GM12878 (cell line): Measurements from ENCODE around the gene SPIRE2. TPM values are rescaled to one million over a fixed set of nuclear protein-coding genes. Genes with fewer than 3 reads are reported as not detected.
A peak's percentile ranks its signal among the peaks of the same experiment; 100 is the strongest.

Source experiments
- ATAC-seq: fragments of 200-7000 bp; cut with Tn5 transposase; 3 replicates; pipeline ENCODE4 v1.9.1; 2020; ENCODE audit warnings: mild to moderate bottlenecking, moderate library complexity
- BruUV-seq: library from RNA; stranded (reverse); fragments of 400-500 nt; replicated peaks from 2 replicates; lab custom pipeline; 2021; lab: Mats Ljungman, UMichigan
- CTCF ChIA-PET: fragments of 300-600 bp; sonication (Branson Sonifier 250); formaldehyde crosslinking; extraction: SDS; loops from one replicate; lab custom pipeline; 2021; ENCODE audit warnings: inconsistent platforms; lab: Yijun Ruan, JAX
- POLR2A ChIA-PET: fragments of 350-600 bp; formaldehyde crosslinking; extraction: SDS; loops from one replicate; lab custom pipeline; 2021; ENCODE audit warnings: inconsistent platforms; lab: Charles Lee
- RAD21 ChIA-PET: fragments of 300-600 bp; sonication (Branson Sonifier 250); formaldehyde crosslinking; loops from one replicate; lab custom pipeline; 2023; ENCODE audit warnings: antibody characterized with exemption; ENCODE audit not compliant: unreplicated experiment; lab: Charles Lee
- SMC1A ChIA-PET: fragments of 300-600 bp; sonication (Branson Sonifier 250); formaldehyde crosslinking; loops from one replicate; lab custom pipeline; 2023; ENCODE audit not compliant: unreplicated experiment, uncharacterized antibody; lab: Charles Lee
- DNase-seq: peaks from one replicate; pipeline ENCODE4 v3.0.0-alpha.2; 2011; ENCODE audit warnings: low read depth, low spot score
- FAIRE-seq: peaks from 3 replicates; lab custom pipeline; 2011; peaks lifted over from hg19 to GRCh38; lab: Jason Lieb, UNC
- H2AFZ ChIP-seq: 2 replicates; pipeline ENCODE4 v1.6.0; 2011; ENCODE audit warnings: low read depth, low read length, control low read depth; ENCODE audit not compliant: control insufficient read depth
- H3K27ac ChIP-seq: 2 replicates; pipeline ENCODE4 v1.5.1; 2011; ENCODE audit warnings: control low read depth; ENCODE audit not compliant: control insufficient read depth, insufficient read depth
- H3K27me3 ChIP-seq, 2 experiments: replicated peaks in 1 of 2; 2 replicates each; pipeline versions ENCODE4 v1.6.0 to v1.6.1; 2011; ENCODE audit warnings: low read length in 1 of 2; ENCODE audit not compliant: control insufficient read depth in 2 of 2, insufficient read depth in 2 of 2
- H3K36me3 ChIP-seq, 2 experiments: 2 replicates each; pipeline ENCODE4 v1.5.1; 2011; ENCODE audit warnings: low read length in 1 of 2; ENCODE audit not compliant: control insufficient read depth in 2 of 2, insufficient read depth in 2 of 2
- H3K4me1 ChIP-seq: 2 replicates; pipeline ENCODE4 v1.6.1; 2011; ENCODE audit warnings: mild to moderate bottlenecking, low read length, moderate library complexity, mixed read lengths; ENCODE audit not compliant: control insufficient read depth, insufficient read depth
- H3K4me2 ChIP-seq: 2 replicates; pipeline ENCODE4 v1.6.0; 2011; ENCODE audit warnings: control low read depth; ENCODE audit not compliant: control insufficient read depth, insufficient read depth
- H3K4me3 ChIP-seq: fragments of 200-600 bp; sonication (generic); 2 replicates; pipeline ENCODE4 v1.5.1; 2016
- H3K79me2 ChIP-seq: 2 replicates; pipeline ENCODE4 v1.6.0; 2011; ENCODE audit warnings: low read length; ENCODE audit not compliant: control insufficient read depth, insufficient read depth
- H3K9ac ChIP-seq: 2 replicates; pipeline ENCODE4 v1.8.0; 2011; ENCODE audit warnings: low read length, control low read depth, mixed read lengths; ENCODE audit not compliant: control insufficient read depth, insufficient read depth
- H3K9me3 ChIP-seq: replicated peaks from 3 replicates; pipeline ENCODE4 v1.5.1; 2011; ENCODE audit warnings: mild to moderate bottlenecking, low read length; ENCODE audit not compliant: control insufficient read depth, insufficient read depth
- H4K20me1 ChIP-seq: 2 replicates; pipeline ENCODE4 v1.6.0; 2011; ENCODE audit not compliant: control insufficient read depth, insufficient read depth
- EGR1 ChIP-seq, 2 experiments: IDR thresholded peaks; 1 replicate in 1 of 2; 2 replicates in 1 of 2; pipeline ENCODE4 v1.6.1; 2011 to 2012; ENCODE audit warnings: low read depth in 2 of 2, low read length in 2 of 2, borderline replicate concordance in 1 of 2, mild to moderate bottlenecking in 1 of 2, moderate library complexity in 1 of 2
- IKZF1 ChIP-seq: fragments of 450-650 bp; conservative IDR thresholded peaks from 2 replicates; pipeline ENCODE4 v1.6.1; 2017; ENCODE audit warnings: antibody characterized with exemption, mild to moderate bottlenecking
- POLR2A ChIP-seq: IDR thresholded peaks from 2 replicates; pipeline ENCODE4 v1.6.1; 2011; ENCODE audit warnings: low read depth, mild to moderate bottlenecking, low read length
- POLR2AphosphoS2 ChIP-seq: IDR thresholded peaks from 2 replicates; pipeline ENCODE4 v1.6.1; 2011; ENCODE audit warnings: low read depth, mild to moderate bottlenecking, low read length, improper control_type of control experiment, moderate library complexity
- RUNX3 ChIP-seq: IDR thresholded peaks from 2 replicates; pipeline ENCODE4 v1.6.1; 2012; ENCODE audit warnings: low read length, inconsistent platforms
- YBX1 ChIP-seq: fragments of 450-650 bp; IDR thresholded peaks from 2 replicates; pipeline ENCODE4 v1.6.1; 2016; ENCODE audit warnings: antibody characterized with exemption
- WGBS: methylation state at CpG from one replicate; pipeline ENCODE4 v1.1.6; 2016; ENCODE audit warnings: low lambda C conversion rate; ENCODE audit not compliant: insufficient replicate concordance, insufficient coverage; ENCODE audit errors: missing lambda C conversion rate; 5-methylcytosine and 5-hydroxymethylcytosine counted together
- in situ Hi-C: fragments of 300-500 bp; cut with MboI; formaldehyde crosslinking; loops from 9 replicates; pipeline ENCODE4 v1.14.3; 2018; ENCODE audit warnings: mixed read lengths
- intact Hi-C: fragments of 100-400 bp; cut with micrococcal nuclease; formaldehyde crosslinking; loops from one replicate; pipeline ENCODE4 v1.14.2; 2022; ENCODE audit not compliant: unreplicated experiment
- polyA plus RNA-seq, 11 experiments: library from polyadenylated mRNA; depleted of rRNA in 4 of 11; unstranded in 6 of 11; stranded (reverse) in 5 of 11; fragments of >200 nt; fragmentation: Nextera tagmentation in 4 of 11; fragmentation: Illumina TruSeq in 1 of 11; extraction: Ambion mirVana in 4 of 11; extraction: Trizol in 1 of 11; gene quantifications; 1 replicate in 1 of 11; 2 replicates in 10 of 11; pipeline versions ENCODE4 v1.2.1 to v1.2.3, GENCODE V29; 2011 to 2016; ENCODE audit warnings: inconsistent platforms in 2 of 11, missing spikeins in 2 of 11, low read depth in 1 of 11
- total RNA-seq, 4 experiments: library from RNA; depleted of rRNA in 3 of 4; stranded (reverse); fragments of >200 nt in 3 of 4; fragmentation: Illumina TruSeq in 1 of 4; extraction: Trizol in 1 of 4; gene quantifications; 2 replicates each; pipeline versions ENCODE4 v1.2.1 to v1.2.3, GENCODE V29; 2013 to 2021
- TF ChIP-seq, protein P1 (sequence below): IDR thresholded peaks from 2 replicates; pipeline ENCODE4 v1.6.1; 2012; ENCODE audit warnings: mild to moderate bottlenecking, low read depth, low read length
- TF ChIP-seq, protein P2 (sequence below): fragments of 450-650 bp; IDR thresholded peaks from 2 replicates; pipeline ENCODE4 v1.6.1; 2014; ENCODE audit warnings: mild to moderate bottlenecking

SPIRE2 gene
- total and polyA plus RNA-seq, 10 of the 15 experiments (the other 5 are each of a cell fraction or from before 2014, with no cell fraction given): 0.03 to 0.64 (median 0.27) TPM; not detected in 1

DNA sequence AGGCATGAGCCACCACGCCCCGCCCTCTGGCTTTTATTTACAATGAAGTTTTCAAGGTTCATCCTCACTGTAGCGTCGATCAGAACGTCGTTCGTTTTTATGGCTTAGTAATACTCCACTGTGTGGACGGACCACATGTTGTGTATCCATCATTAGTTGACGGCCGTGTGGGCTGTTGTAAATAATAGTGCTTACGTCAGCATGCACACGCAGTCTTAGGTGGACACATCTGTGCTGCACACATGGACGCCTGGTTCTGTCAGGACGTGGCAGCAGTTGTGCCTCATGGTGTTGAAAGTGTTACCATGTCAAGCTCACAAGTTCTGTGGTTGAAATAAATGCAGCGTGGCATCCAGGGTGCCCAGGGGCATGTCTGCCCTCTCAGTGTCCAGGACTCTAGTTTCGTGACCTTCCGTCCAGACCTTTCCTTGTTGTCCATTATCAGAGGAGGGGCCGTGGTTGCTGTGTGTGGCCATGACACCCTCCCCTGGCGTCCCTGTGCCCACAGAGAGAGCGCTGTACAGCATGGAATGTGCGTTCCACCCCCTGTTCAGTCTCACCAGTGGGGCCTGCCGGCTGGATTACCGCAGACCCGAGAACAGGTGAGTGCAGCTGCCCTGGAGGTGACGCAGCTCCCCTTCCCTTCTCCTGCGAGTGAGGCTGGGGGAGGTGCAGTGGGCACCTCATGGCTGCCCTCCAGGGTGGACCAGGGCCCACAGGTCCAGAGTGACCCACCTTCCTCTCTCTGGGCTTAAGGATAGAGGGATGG is 67.4 kb downstream of the SPIRE2 start:
- POLR2A ChIA-PET: no interaction called here
- in situ Hi-C loops (no loop called here), intact Hi-C loops (no loop called here)
- Histone ChIP-seq H3K4me1 (no peaks in the 10 kb centered on the region), H2AFZ (no peak overlapping the region), H3K9me3 (no peaks in the 10 kb centered on the region), H3K4me2 (no peak overlapping the region), H3K9ac (no peak overlapping the region), H3K79me2 (no peaks in the 10 kb centered on the region), H3K4me3 (no peak overlapping the region), H3K36me3 (peaks cover 39 to 54% of the 10 kb centered on the region in 2 experiments; a peak in 3 of 4 replicates), H4K20me1 (no peaks in the 10 kb centered on the region), H3K27ac (no peak overlapping the region), H3K27me3 (no peaks in the 10 kb centered on the region)
- peak; percentile 69 for TF ChIP-seq POLR2A
- no peak for TF ChIP-seq RUNX3
- DNase-seq (no peak), ATAC-seq (no peak), FAIRE-seq (no peak)
- no TSS peak for BruUV-seq
- RAD21 ChIA-PET: no interaction called here
- SMC1A ChIA-PET: no interaction called here
- 96% methylated on average over 26 of the region's 26 CpGs for WGBS
- CTCF ChIA-PET: no interaction called here

DNA sequence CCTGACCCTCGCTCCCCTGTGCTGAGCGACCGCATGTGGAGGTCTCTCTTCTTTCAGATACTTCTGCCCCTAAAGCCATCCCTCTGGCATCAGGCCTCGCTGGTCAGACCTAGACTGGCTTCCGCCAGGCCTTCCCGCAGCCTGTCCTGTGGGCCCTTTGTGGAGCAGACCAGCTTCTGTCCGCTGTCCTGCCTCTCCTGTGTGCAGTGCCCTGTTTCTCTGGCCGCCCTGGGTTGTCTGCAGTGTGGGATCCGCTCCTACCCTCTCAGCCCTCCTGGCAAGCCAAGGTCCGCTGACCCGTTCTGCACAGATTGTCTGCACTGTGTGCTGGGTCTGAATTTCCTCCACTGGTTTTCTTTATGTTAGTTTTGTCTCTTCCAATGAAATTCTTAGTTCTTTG is 68.9 kb downstream of the SPIRE2 start:
- H3K4me3 ChIP-seq: no peak overlapping the region
- SMC1A ChIA-PET: no interaction called here
- H3K27me3 ChIP-seq: no peaks in the 10 kb centered on the region
- no peak for FAIRE-seq
- no peaks in the 10 kb centered on the region for H3K79me2 ChIP-seq
- H3K9ac ChIP-seq: no peak overlapping the region
- RAD21 ChIA-PET: no interaction called here
- peaks cover 29 to 47% of the 10 kb centered on the region in 2 experiments; a peak in 3 of 4 replicates for H3K36me3 ChIP-seq
- 94% methylated on average over 11 of the region's 11 CpGs for WGBS
- no peak for DNase-seq
- no peaks in the 10 kb centered on the region for H3K4me1 ChIP-seq
- no peaks in the 10 kb centered on the region for H3K9me3 ChIP-seq
- TF ChIP-seq YBX1 (no peak), POLR2AphosphoS2 (no peak), IKZF1 (no peak), EGR1 (IDR thresholded peaks at IDR 0.05; ENCODE audit: borderline replicate concordance in 1 of 2, low read depth in 2 of 2, low read length in 2 of 2) (no peak)
- TF ChIP-seq, protein P1, sequence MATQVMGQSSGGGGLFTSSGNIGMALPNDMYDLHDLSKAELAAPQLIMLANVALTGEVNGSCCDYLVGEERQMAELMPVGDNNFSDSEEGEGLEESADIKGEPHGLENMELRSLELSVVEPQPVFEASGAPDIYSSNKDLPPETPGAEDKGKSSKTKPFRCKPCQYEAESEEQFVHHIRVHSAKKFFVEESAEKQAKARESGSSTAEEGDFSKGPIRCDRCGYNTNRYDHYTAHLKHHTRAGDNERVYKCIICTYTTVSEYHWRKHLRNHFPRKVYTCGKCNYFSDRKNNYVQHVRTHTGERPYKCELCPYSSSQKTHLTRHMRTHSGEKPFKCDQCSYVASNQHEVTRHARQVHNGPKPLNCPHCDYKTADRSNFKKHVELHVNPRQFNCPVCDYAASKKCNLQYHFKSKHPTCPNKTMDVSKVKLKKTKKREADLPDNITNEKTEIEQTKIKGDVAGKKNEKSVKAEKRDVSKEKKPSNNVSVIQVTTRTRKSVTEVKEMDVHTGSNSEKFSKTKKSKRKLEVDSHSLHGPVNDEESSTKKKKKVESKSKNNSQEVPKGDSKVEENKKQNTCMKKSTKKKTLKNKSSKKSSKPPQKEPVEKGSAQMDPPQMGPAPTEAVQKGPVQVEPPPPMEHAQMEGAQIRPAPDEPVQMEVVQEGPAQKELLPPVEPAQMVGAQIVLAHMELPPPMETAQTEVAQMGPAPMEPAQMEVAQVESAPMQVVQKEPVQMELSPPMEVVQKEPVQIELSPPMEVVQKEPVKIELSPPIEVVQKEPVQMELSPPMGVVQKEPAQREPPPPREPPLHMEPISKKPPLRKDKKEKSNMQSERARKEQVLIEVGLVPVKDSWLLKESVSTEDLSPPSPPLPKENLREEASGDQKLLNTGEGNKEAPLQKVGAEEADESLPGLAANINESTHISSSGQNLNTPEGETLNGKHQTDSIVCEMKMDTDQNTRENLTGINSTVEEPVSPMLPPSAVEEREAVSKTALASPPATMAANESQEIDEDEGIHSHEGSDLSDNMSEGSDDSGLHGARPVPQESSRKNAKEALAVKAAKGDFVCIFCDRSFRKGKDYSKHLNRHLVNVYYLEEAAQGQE: no peak
- TF ChIP-seq, protein P2, sequence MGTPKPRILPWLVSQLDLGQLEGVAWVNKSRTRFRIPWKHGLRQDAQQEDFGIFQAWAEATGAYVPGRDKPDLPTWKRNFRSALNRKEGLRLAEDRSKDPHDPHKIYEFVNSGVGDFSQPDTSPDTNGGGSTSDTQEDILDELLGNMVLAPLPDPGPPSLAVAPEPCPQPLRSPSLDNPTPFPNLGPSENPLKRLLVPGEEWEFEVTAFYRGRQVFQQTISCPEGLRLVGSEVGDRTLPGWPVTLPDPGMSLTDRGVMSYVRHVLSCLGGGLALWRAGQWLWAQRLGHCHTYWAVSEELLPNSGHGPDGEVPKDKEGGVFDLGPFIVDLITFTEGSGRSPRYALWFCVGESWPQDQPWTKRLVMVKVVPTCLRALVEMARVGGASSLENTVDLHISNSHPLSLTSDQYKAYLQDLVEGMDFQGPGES: no peak
- no peak overlapping the region for H2AFZ ChIP-seq
- no peak overlapping the region for H3K27ac ChIP-seq
- H3K4me2 ChIP-seq: no peak overlapping the region
- CTCF ChIA-PET: interaction anchor here (0.6 kb wide), 1 partner anchor 12 kb away, joined by 3 read pairs; no protein-coding TSS in a partner anchor
- POLR2A ChIA-PET: no interaction called here
- H4K20me1 ChIP-seq: no peaks in the 10 kb centered on the region
- no peak for ATAC-seq
- no TSS peak for BruUV-seq
- intact Hi-C loops: no loop called here
- in situ Hi-C loops: no loop called here
